Activated CD8-positive, alpha-beta T cell treated with anti-CD3 and anti-CD28 coated beads for 36 hours (primary cell): ENCODE data around the gene PHF11. TPM values are rescaled to one million over a fixed set of nuclear protein-coding genes. Genes with fewer than 3 reads are reported as not detected.

Source experiments
- ATAC-seq: fragments of 200-7000 bp; cut with Tn5 transposase; one replicate; pipeline ENCODE4 v1.10.0; 2021; ENCODE audit warnings: mild to moderate bottlenecking, moderate library complexity
- CTCF ChIA-PET: fragments of 350-600 bp; sonication (Branson Sonifier 250); formaldehyde crosslinking; loops from one replicate; lab custom pipeline; 2021; ENCODE audit warnings: antibody characterized with exemption; lab: Charles Lee
- POLR2A ChIA-PET: fragments of 350-600 bp; sonication (Branson Sonifier 250); formaldehyde crosslinking; loops from one replicate; lab custom pipeline; 2021; ENCODE audit warnings: antibody characterized with exemption; lab: Charles Lee
- DNase-seq: peaks from one replicate; pipeline ENCODE4 v3.0.0-alpha.2; 2020
- H3K27ac Mint-ChIP-seq: one replicate; pipeline ENCODE4 v1.8.0; 2021; ENCODE audit warnings: mild to moderate bottlenecking, mixed read lengths
- H3K27me3 Mint-ChIP-seq: one replicate; pipeline ENCODE4 v1.8.0; 2021; ENCODE audit warnings: mixed read lengths
- H3K36me3 Mint-ChIP-seq: one replicate; pipeline ENCODE4 v1.8.0; 2021; ENCODE audit warnings: low read depth, mixed read lengths
- H3K4me1 Mint-ChIP-seq: one replicate; pipeline ENCODE4 v1.8.0; 2021; ENCODE audit warnings: low read depth, mixed read lengths
- H3K4me3 Mint-ChIP-seq: one replicate; pipeline ENCODE4 v1.8.0; 2021; ENCODE audit warnings: mild to moderate bottlenecking, moderate library complexity, mixed read lengths
- H3K9me3 Mint-ChIP-seq: one replicate; pipeline ENCODE4 v1.8.0; 2021; ENCODE audit warnings: mixed read lengths
- CTCF ChIP-seq: fragments of 200-600 bp; IDR thresholded peaks from one replicate; pipeline ENCODE4 v1.8.0; 2022; ENCODE audit warnings: antibody characterized with exemption, mild to moderate bottlenecking
- intact Hi-C: fragments of 100-400 bp; cut with micrococcal nuclease; formaldehyde crosslinking; loops from one replicate; pipeline ENCODE4 v1.10.0; 2022
- total RNA-seq, 2 experiments: library from RNA; stranded (reverse); gene quantifications; one replicate each; pipeline ENCODE4 v1.2.3, GENCODE V29; 2021

PHF11 gene
- total RNA-seq, 2 experiments from 2014 or later: 59.3 to 62.6 TPM

GRCh38 chr13:49566461-49566860 lies 70.7 kb downstream of the PHF11 start:
- ChIA-PET POLR2A (interaction anchor here (0.6 kb wide), 1 partner anchor 240 kb away, joined by 3 read pairs; no protein-coding TSS in a partner anchor), CTCF (no interaction called here)
- TF ChIP-seq CTCF: no peak
- peaks cover 16% of the 10 kb centered on the region for H3K4me1 Mint-ChIP-seq
- H3K36me3 Mint-ChIP-seq: peaks cover 14% of the 10 kb centered on the region
- H3K9me3 Mint-ChIP-seq: no peaks in the 10 kb centered on the region
- H3K27me3 Mint-ChIP-seq: no peaks in the 10 kb centered on the region
- H3K27ac Mint-ChIP-seq: no peak overlapping the region
- no peak for ATAC-seq
- DNase-seq: no peak
- intact Hi-C loops: no loop called here
- H3K4me3 Mint-ChIP-seq: no peak overlapping the region

- ChIA-PET POLR2A (no interaction called here), CTCF (no interaction called here)
- TF ChIP-seq CTCF: no peak
- peaks cover 22% of the 10 kb centered on the region for H3K4me1 Mint-ChIP-seq
- ATAC-seq: no peak
- H3K27me3 Mint-ChIP-seq: no peaks in the 10 kb centered on the region
- no peaks in the 10 kb centered on the region for H3K9me3 Mint-ChIP-seq
- intact Hi-C loops: no loop called here
- DNase-seq: no peak
- no peak overlapping the region for H3K4me3 Mint-ChIP-seq
- H3K36me3 Mint-ChIP-seq: peaks cover 14% of the 10 kb centered on the region
- H3K27ac Mint-ChIP-seq: no peak overlapping the region
These were observed 71.7 kb downstream of the PHF11 start for GRCh38 chr13:49567491-49567890.

DNA sequence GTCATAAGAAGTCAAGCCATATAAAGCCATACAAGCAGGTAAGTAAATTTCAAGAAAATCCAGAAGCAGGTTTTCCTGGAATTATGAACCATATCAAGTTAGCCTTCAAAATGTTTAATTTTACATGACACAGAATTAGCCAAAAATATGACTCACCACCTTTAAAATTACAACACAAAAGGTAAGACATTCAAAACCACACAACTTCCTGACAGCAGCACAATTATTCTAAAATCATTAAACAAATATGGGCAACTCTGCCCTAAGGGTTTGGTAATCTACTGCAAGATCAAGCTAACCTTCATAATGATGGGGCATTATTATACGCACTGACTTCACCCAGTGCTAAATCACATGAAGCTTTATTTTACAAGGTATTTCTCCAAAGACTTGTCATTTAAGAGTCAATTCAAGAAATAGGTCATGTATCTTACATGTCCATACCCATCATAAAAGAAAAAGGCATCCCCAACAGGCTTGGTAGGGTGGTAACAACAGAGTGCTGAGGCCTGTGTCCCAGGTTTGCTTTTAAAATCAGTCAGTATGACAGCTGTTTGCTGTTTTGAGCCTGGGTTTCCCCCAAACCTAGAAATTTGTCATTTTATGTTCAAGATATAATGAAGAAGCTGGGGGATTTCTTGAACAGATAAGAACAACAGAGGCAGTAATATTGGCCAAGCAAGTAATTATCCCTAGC lies 74.4 kb downstream of the PHF11 start:
- ATAC-seq (peak; percentile 90), DNase-seq (peak; percentile 35)
- intact Hi-C loops: no loop called here
- H3K36me3 Mint-ChIP-seq: peaks cover 8% of the 10 kb centered on the region
- TF ChIP-seq CTCF: no peak
- CTCF ChIA-PET: interaction anchor here (1.0 kb wide), 1 partner anchor 37 kb away, joined by 6 read pairs; no protein-coding TSS in a partner anchor
- H3K4me3 Mint-ChIP-seq: no peak overlapping the region
- H3K27me3 Mint-ChIP-seq: no peaks in the 10 kb centered on the region
- POLR2A ChIA-PET: interaction anchor here (0.7 to 0.9 kb wide), 2 partner anchors 16 to 19 kb away, joined by 3 read pairs; no protein-coding TSS in a partner anchor
- H3K27ac Mint-ChIP-seq: peak overlapping the region; percentile 57
- H3K9me3 Mint-ChIP-seq: no peaks in the 10 kb centered on the region
- peaks cover 22% of the 10 kb centered on the region for H3K4me1 Mint-ChIP-seq

- intact Hi-C loops: no loop called here
- ChIA-PET CTCF (interaction anchor here (0.6 kb wide), 1 partner anchor 35 kb away, joined by 3 read pairs; no protein-coding TSS in a partner anchor), POLR2A (no interaction called here)
- Mint-ChIP-seq H3K36me3 (peaks cover 5% of the 10 kb centered on the region), H3K4me1 (peaks cover 23% of the 10 kb centered on the region), H3K27me3 (no peaks in the 10 kb centered on the region), H3K9me3 (peaks cover 2% of the 10 kb centered on the region), H3K4me3 (no peak overlapping the region), H3K27ac (no peak overlapping the region)
- TF ChIP-seq CTCF: no peak
- ATAC-seq (no peak), DNase-seq (no peak)
These were observed 75.8 kb downstream of the PHF11 start for GRCh38 chr13:49571299-49572240.

Other genes starting within 250 kb of the PHF11 start
- 1 to 10 TPM; 8.6 to 9.0 TPM for gene CDADC1, start 248.0 kb upstream of the PHF11 start, total RNA-seq
- 1 to 10 TPM; 2.6 to 3.1 TPM for gene CAB39L, start 51.9 kb upstream of the PHF11 start, total RNA-seq
- gene SETDB2, start 51.7 kb upstream of the PHF11 start, total RNA-seq: 10 to 100 TPM; 11.3 to 11.5 TPM
- 10 to 100 TPM; 14.2 to 14.6 TPM for gene RCBTB1, start 89.6 kb downstream of the PHF11 start, total RNA-seq
- under 1 TPM; 0.29 to 0.61 TPM for gene ARL11, start 132.6 kb downstream of the PHF11 start, total RNA-seq
- 10 to 100 TPM; 35.6 to 37.8 TPM for gene EBPL, start 195.5 kb downstream of the PHF11 start, total RNA-seq